H1 (cell line): ENCODE measurements around the gene RTEL1. TPM values are rescaled to one million over a fixed set of nuclear protein-coding genes. Genes with fewer than 3 reads are reported as not detected.

Experiments used
- E2F6 ChIP-seq: IDR thresholded peaks from 2 replicates; pipeline ENCODE4 v1.6.1; 2012; ENCODE audit warnings: inconsistent platforms
- GTF2F1 ChIP-seq: IDR thresholded peaks from 2 replicates; pipeline ENCODE4 v1.6.1; 2012; ENCODE audit warnings: low read depth, low read length, improper control_type of control experiment, borderline replicate concordance
- HDAC6 ChIP-seq: IDR thresholded peaks from one replicate; pipeline ENCODE4 v1.7.1; 2012; ENCODE audit warnings: low read depth, mild to moderate bottlenecking, inconsistent platforms, low read length, moderate library complexity
- KDM1A ChIP-seq: fragments of 200-600, 300-600 bp; sonication (generic); IDR thresholded peaks from 2 replicates; pipeline ENCODE4 v1.7.1; 2016; ENCODE audit warnings: mild to moderate bottlenecking, low read length, borderline replicate concordance
- RAD21 ChIP-seq, 2 experiments: IDR thresholded peaks in 1 of 2; conservative IDR thresholded peaks in 1 of 2; 2 replicates each; pipeline ENCODE4 v1.6.1; 2011; ENCODE audit warnings: low read depth in 2 of 2, low read length in 2 of 2, improper control_type of control experiment in 1 of 2, inconsistent platforms in 1 of 2, mild to moderate bottlenecking in 1 of 2, moderate library complexity in 1 of 2
- RFX5 ChIP-seq: IDR thresholded peaks from 2 replicates; pipeline ENCODE4 v1.6.1; 2011; ENCODE audit warnings: low read depth, low read length, improper control_type of control experiment, borderline replicate concordance
- SIRT6 ChIP-seq: IDR thresholded peaks from one replicate; pipeline ENCODE4 v1.7.1; 2012; ENCODE audit warnings: low read length, inconsistent platforms
- SP1 ChIP-seq: IDR thresholded peaks from 2 replicates; pipeline ENCODE4 v1.6.1; 2011; ENCODE audit warnings: low read depth, low read length
- YY1 ChIP-seq: IDR thresholded peaks from 2 replicates; pipeline ENCODE4 v1.6.1; 2011; ENCODE audit warnings: low read depth, mild to moderate bottlenecking, low read length
- polyA plus RNA-seq, 7 experiments: library from polyadenylated mRNA; depleted of rRNA in 3 of 7; stranded (reverse) in 5 of 7; unstranded in 2 of 7; fragments of >200 nt in 5 of 7; fragments of 200-250 nt in 2 of 7; gene quantifications; 1 replicate in 5 of 7; 2 replicates in 1 of 7; 4 replicates in 1 of 7; pipeline versions ENCODE4 v1.2.1 to v1.2.3, GENCODE V29; 2011 to 2013; ENCODE audit warnings: missing spikeins in 2 of 7, mixed read lengths in 2 of 7
- total RNA-seq: library from RNA; stranded (reverse); fragmentation: NEBNext Ultra II Directional; extraction: Animal tissue kit (Norgen Biotek cat#: 25700); gene quantifications from 2 replicates; pipeline ENCODE4 v1.2.1, GENCODE V29; 2021

Gene RTEL1
- total and polyA plus RNA-seq, 2 of the 8 experiments (the other 6 are each of a cell fraction or from before 2014, with no cell fraction given): 16.2 to 37.1 TPM

DNA sequence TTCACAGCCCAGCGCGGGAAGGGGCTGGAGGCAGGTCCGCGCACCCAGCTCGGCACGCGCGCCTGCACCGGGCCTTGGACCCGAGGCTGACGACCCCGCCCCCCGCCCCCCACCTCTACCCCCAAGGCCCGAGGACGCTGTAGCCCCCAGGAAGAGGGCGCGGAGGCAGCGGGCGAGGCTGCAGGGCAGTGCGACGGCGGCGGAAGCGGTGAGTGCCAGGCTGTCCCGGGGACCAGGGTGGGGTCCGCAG lies 79.5 kb downstream of the RTEL1 start (continued):
- TF ChIP-seq HDAC6: no peak
- TF ChIP-seq RFX5: no peak
- no peak for TF ChIP-seq SIRT6
- TF ChIP-seq RAD21 (IDR thresholded peaks at IDR 0.05 in 1 of 2, conservative IDR thresholded peaks at IDR 0.05 in 1 of 2; ENCODE audit: low read depth in 2 of 2, low read length in 2 of 2): no peak
- no peak for TF ChIP-seq GTF2F1
- no peak for TF ChIP-seq KDM1A
- 0 out of 2 replicates have a peak, but pooled peaks have one; percentile 12 for TF ChIP-seq YY1
- TF ChIP-seq E2F6: peak; percentile 90
- TF ChIP-seq SP1: no peak
